Progenitor cell of endocrine pancreas (in vitro differentiated cells): Measurements from ENCODE around the gene THRB. TPM values are rescaled to one million over a fixed set of nuclear protein-coding genes. Genes with fewer than 3 reads are reported as not detected.

Experiments
- DNase-seq: peaks from one replicate; pipeline ENCODE4 v3.0.0; 2021; ENCODE audit warnings: low spot score; ENCODE audit not compliant: unreplicated experiment
- H3K27ac Mint-ChIP-seq: 2 replicates; pipeline ENCODE4 v1.8.0; 2021; ENCODE audit warnings: mild to moderate bottlenecking, moderate library complexity, mixed read lengths
- H3K27me3 Mint-ChIP-seq: 2 replicates; pipeline ENCODE4 v1.8.0; 2021; ENCODE audit warnings: mixed read lengths
- H3K36me3 Mint-ChIP-seq: 2 replicates; pipeline ENCODE4 v1.8.0; 2022; ENCODE audit warnings: mixed read lengths; ENCODE audit not compliant: insufficient read depth
- H3K4me1 Mint-ChIP-seq: 2 replicates; pipeline ENCODE4 v1.8.0; 2021; ENCODE audit warnings: low read depth, mixed read lengths
- H3K4me3 Mint-ChIP-seq: 2 replicates; pipeline ENCODE4 v1.8.0; 2021; ENCODE audit warnings: low read depth, mild to moderate bottlenecking, moderate library complexity, mixed read lengths
- H3K9me3 Mint-ChIP-seq: 2 replicates; pipeline ENCODE4 v1.8.0; 2021; ENCODE audit warnings: low read depth, mixed read lengths
- total RNA-seq: library from RNA; stranded (reverse); gene quantifications from 2 replicates; pipeline ENCODE4 v1.2.1, GENCODE V29; 2021
- TF ChIP-seq, protein P1 (sequence below): fragments of 200-600 bp; sonication (generic); IDR thresholded peaks from one replicate; pipeline ENCODE4 v1.5.0; 2021; ENCODE audit warnings: antibody characterized with exemption, mild to moderate bottlenecking; ENCODE audit not compliant: unreplicated experiment

Gene THRB
- total RNA-seq, 1 donor from 2014 or later, result 19.7 TPM

DNA sequence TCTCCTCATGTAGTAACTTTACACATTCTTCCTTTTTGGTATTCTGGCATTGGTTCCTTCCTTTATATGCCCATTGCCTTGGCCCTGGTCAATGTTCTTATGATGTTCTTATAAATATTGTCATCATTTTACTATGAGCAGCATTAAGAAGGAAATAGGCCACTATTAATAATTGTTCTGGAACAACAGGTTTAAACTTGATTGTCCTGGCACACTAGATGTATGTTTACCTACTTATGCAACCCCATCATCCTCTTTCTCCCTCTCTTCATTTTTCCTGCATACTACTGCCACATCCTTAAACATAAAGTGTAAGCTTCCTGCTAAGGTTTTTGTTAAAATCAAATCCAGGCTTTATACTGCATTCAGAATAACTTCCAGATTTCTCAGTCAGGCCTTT lies 114.7 kb downstream of the THRB start:
- no peak for DNase-seq
- Mint-ChIP-seq H3K4me3 (no peak overlapping the region), H3K4me1 (peaks cover 12% of the 10 kb centered on the region), H3K27ac (no peak overlapping the region), H3K9me3 (no peaks in the 10 kb centered on the region), H3K36me3 (no peaks in the 10 kb centered on the region), H3K27me3 (no peaks in the 10 kb centered on the region)
- TF ChIP-seq, protein P1, sequence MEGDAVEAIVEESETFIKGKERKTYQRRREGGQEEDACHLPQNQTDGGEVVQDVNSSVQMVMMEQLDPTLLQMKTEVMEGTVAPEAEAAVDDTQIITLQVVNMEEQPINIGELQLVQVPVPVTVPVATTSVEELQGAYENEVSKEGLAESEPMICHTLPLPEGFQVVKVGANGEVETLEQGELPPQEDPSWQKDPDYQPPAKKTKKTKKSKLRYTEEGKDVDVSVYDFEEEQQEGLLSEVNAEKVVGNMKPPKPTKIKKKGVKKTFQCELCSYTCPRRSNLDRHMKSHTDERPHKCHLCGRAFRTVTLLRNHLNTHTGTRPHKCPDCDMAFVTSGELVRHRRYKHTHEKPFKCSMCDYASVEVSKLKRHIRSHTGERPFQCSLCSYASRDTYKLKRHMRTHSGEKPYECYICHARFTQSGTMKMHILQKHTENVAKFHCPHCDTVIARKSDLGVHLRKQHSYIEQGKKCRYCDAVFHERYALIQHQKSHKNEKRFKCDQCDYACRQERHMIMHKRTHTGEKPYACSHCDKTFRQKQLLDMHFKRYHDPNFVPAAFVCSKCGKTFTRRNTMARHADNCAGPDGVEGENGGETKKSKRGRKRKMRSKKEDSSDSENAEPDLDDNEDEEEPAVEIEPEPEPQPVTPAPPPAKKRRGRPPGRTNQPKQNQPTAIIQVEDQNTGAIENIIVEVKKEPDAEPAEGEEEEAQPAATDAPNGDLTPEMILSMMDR, result no peak

DNA sequence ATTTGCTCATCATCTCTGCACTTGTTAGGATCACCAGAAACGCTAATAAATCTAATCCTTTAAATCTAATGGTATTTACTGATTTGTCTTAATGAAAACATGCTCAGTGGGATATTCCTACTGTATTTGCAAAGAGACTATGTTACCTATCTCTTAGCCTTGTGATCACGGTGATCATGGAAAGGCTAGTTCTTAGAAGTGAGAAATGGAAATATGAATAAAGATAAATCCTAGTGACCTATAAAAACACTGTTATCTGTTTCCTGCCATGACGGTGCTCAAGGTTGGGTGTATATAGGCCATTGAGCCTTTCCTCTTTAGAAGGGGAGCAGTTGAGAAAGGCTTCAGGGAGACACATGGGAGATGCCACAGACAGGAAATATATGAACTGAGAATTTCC lies 116.3 kb downstream of the THRB start:
- Mint-ChIP-seq H3K36me3 (no peaks in the 10 kb centered on the region), H3K9me3 (no peaks in the 10 kb centered on the region), H3K27me3 (no peaks in the 10 kb centered on the region), H3K4me3 (no peak overlapping the region), H3K27ac (no peak overlapping the region), H3K4me1 (peaks cover 18% of the 10 kb centered on the region)
- TF ChIP-seq, protein P1, result no peak
- no peak for DNase-seq

DNA sequence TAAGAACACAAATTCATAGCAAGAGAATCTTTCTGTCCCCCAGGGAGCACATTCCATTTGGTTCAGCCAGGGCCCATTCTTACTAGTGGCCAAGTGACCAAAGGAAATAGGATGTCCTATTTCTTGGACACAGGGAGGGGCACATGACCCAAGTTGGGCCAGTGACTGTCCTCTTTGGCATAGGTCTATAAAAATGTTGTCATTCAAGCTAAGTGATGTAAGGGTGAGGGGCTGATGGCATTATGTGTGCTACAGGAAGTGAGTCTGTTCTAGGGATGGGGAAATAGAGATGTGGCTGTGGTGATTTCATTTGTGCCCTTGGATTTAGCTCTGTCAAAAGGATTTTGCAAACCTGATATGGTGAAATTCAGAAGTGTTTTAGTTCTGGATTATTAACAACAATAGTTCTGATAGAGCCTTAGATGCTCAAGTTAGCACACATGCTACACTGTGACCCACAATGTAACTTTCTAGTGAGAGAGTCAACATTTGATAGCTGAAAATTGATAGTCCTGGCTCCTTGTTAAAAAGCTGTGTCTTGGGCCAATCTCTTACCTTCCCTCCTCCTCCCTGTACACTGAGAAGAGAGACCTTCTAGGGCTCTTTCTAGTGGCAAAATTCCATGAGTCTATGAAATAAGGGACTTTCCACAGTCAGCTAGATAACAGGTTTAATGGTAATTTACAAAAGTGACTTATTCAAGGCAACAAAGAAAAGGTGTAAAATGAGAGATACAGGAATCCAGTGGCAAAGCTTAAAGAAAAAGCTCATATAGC lies 117.2 kb downstream of the THRB start:
- TF ChIP-seq, protein P1, result no peak
- Mint-ChIP-seq H3K36me3 (no peaks in the 10 kb centered on the region), H3K4me3 (no peak overlapping the region), H3K4me1 (peaks cover 25% of the 10 kb centered on the region), H3K27me3 (no peaks in the 10 kb centered on the region), H3K27ac (peak overlapping the region; percentile 73), H3K9me3 (no peaks in the 10 kb centered on the region)
- no peak for DNase-seq

DNA sequence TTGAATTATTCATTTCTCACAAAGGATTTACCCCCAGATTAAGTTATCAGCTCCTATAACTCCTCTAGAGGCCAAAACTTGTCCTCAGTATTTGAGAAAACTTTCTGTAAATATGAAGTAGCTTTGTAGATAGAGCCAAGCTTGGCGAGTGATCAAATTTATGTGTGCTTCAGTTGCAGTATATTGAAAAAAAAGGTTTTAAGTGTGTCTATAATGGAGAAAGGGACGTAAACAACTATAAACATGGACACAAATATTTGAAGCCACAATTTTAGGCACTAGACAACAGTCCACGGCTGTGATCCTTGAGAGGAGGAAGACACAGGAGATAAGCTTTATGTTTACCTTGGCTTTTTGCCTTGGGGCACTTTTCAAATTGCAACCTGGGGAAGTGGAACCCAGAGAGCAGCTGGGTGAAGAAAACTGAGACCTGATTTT lies 118.7 kb downstream of the THRB start:
- Mint-ChIP-seq H3K9me3 (no peaks in the 10 kb centered on the region), H3K27me3 (no peaks in the 10 kb centered on the region), H3K4me3 (no peak overlapping the region), H3K27ac (peak overlapping the region; percentile 42), H3K36me3 (no peaks in the 10 kb centered on the region), H3K4me1 (peaks cover 25% of the 10 kb centered on the region)
- no peak for DNase-seq
- TF ChIP-seq, protein P1, result no peak

DNA sequence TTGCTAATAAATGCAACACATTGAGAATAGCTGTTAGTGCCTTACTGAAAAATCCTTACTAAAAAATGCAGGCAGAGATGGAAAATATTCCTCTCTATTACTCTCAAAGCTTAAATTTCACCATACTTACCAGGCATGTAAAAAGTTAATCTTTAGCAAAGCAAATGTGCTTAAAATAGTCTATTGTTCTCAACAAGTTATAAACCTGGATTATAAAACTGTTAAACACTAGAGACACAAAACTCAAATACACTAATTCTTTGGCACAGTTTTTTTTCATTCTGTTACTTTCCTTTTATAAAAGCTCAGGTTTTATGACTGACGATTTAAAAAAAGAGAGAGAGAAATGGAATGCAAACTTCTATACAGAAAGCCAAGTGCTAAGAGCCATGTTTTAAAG lies 119.8 kb downstream of the THRB start:
- DNase-seq, result no peak
- Mint-ChIP-seq H3K4me1 (peaks cover 25% of the 10 kb centered on the region), H3K36me3 (no peaks in the 10 kb centered on the region), H3K9me3 (no peaks in the 10 kb centered on the region), H3K27me3 (no peaks in the 10 kb centered on the region), H3K4me3 (no peak overlapping the region), H3K27ac (no peak overlapping the region)
- TF ChIP-seq, protein P1, result no peak
